Spinal cord (tissue), 10 donors: ENCODE measurements around the gene IRF5. TPM values are rescaled to one million over a fixed set of nuclear protein-coding genes. Genes with fewer than 3 reads are reported as not detected.
A peak's percentile ranks its signal among the peaks of the same experiment; 100 is the strongest.

Experiments
- DNase-seq, 6 donors: peaks; one replicate each; pipeline versions ENCODE4 v3.0.0 to v3.0.0-alpha.2; 2013 to 2015; ENCODE audit warnings: low spot score in 6 of 6, low read depth in 4 of 6
- H3K27ac ChIP-seq: one replicate; pipeline ENCODE4 v1.5.1; 2013; ENCODE audit warnings: low read depth, low read length, control low read depth
- H3K27me3 ChIP-seq: one replicate; pipeline ENCODE4 v1.6.1; 2013; ENCODE audit warnings: low read length; ENCODE audit not compliant: control insufficient read depth, insufficient read depth
- H3K36me3 ChIP-seq: one replicate; pipeline ENCODE4 v1.6.1; 2013; ENCODE audit warnings: low read length; ENCODE audit not compliant: control insufficient read depth, insufficient read depth
- H3K4me1 ChIP-seq: one replicate; pipeline ENCODE4 v1.6.1; 2013; ENCODE audit warnings: low read length; ENCODE audit not compliant: control insufficient read depth, insufficient read depth
- H3K4me3 ChIP-seq: one replicate; pipeline ENCODE4 v1.5.1; 2013; ENCODE audit warnings: low read depth, low read length, control low read depth
- H3K9me3 ChIP-seq: one replicate; pipeline ENCODE4 v1.6.1; 2013; ENCODE audit warnings: low read length; ENCODE audit not compliant: control insufficient read depth, insufficient read depth
- WGBS: methylation state at CpG from one replicate; pipeline ENCODE4 v1.1.5; 2013; ENCODE audit warnings: missing lambda C conversion rate; ENCODE audit not compliant: insufficient coverage; 5-methylcytosine and 5-hydroxymethylcytosine counted together
- polyA plus RNA-seq, 2 donors: library from polyadenylated mRNA; unstranded; fragments of 120-200 nt; gene quantifications; one replicate each; pipeline ENCODE4 v1.2.1, GENCODE V29; 2013; ENCODE audit not compliant: insufficient read length in 2 of 2
- total RNA-seq, 2 donors: library from RNA; depleted of rRNA in 1 of 2; stranded (reverse); fragments of 120-200 nt in 1 of 2; fragments of >200 nt in 1 of 2; gene quantifications; one replicate each; pipeline versions ENCODE4 v1.2.3 to v1.2.4, GENCODE V29; 2013 to 2014
- donor health status: healthy.

IRF5 gene
- total and polyA plus RNA-seq, 4 donors: 5.0 to 7.7 (median 6.3) TPM

- Histone ChIP-seq H3K36me3 (no peaks in the 10 kb centered on the region), H3K4me1 (peaks cover 4% of the 10 kb centered on the region), H3K27ac (no peak overlapping the region), H3K27me3 (peaks cover 33% of the 10 kb centered on the region), H3K9me3 (no peaks in the 10 kb centered on the region), H3K4me3 (no peak overlapping the region)
- DNase-seq: no peak
- WGBS: 85% methylated on average over 17 of the region's 23 CpGs
These were observed 44.3 kb upstream of the IRF5 start for GRCh38 chr7:128893251-128894100.

- H3K36me3 ChIP-seq: no peaks in the 10 kb centered on the region
- H3K27ac ChIP-seq: no peak overlapping the region
- no peaks in the 10 kb centered on the region for H3K9me3 ChIP-seq
- DNase-seq: no peak
- WGBS: no CpG with 5 or more reads among the region's 6 CpGs
- peaks cover 28% of the 10 kb centered on the region for H3K27me3 ChIP-seq
- peaks cover 4% of the 10 kb centered on the region for H3K4me1 ChIP-seq
- no peak overlapping the region for H3K4me3 ChIP-seq
These were observed 43.7 kb upstream of the IRF5 start for GRCh38 chr7:128894101-128894440.

GRCh38 chr7:128895320-128895719, 42.4 kb upstream of the IRF5 start:
- whole genome bisulfite sequencing: 90% methylated on average over 3 of the region's 3 CpGs
- Histone ChIP-seq H3K27me3 (peaks cover 20% of the 10 kb centered on the region), H3K4me1 (peaks cover 4% of the 10 kb centered on the region)

GRCh38 chr7:128899392-128899791, 38.3 kb upstream of the IRF5 start:
- DNase-seq: no peak
- H3K27me3 ChIP-seq: no peaks in the 10 kb centered on the region
- no peak overlapping the region for H3K27ac ChIP-seq
- no peaks in the 10 kb centered on the region for H3K9me3 ChIP-seq
- no peak overlapping the region for H3K4me3 ChIP-seq
- no peaks in the 10 kb centered on the region for H3K36me3 ChIP-seq
- H3K4me1 ChIP-seq: no peaks in the 10 kb centered on the region

More at GRCh38 chr7:128895320-128895719, 42.4 kb upstream of the IRF5 start:
- H3K36me3 ChIP-seq: no peaks in the 10 kb centered on the region
- no peak for DNase-seq
- no peak overlapping the region for H3K27ac ChIP-seq
- no peak overlapping the region for H3K4me3 ChIP-seq
- H3K9me3 ChIP-seq: no peaks in the 10 kb centered on the region

GRCh38 chr7:128900237-128900636, 37.5 kb upstream of the IRF5 start:
- Histone ChIP-seq H3K36me3 (no peaks in the 10 kb centered on the region), H3K27ac (no peak overlapping the region), H3K4me3 (no peak overlapping the region), H3K4me1 (no peaks in the 10 kb centered on the region), H3K27me3 (no peaks in the 10 kb centered on the region), H3K9me3 (no peaks in the 10 kb centered on the region)
- DNase-seq: no peak
- no CpG with 5 or more reads among the region's 1 CpG for WGBS

GRCh38 chr7:128902761-128903585, 34.8 kb upstream of the IRF5 start:
- H3K27ac ChIP-seq: no peak overlapping the region
- no peaks in the 10 kb centered on the region for H3K9me3 ChIP-seq
- H3K36me3 ChIP-seq: no peaks in the 10 kb centered on the region
- WGBS: 89% methylated on average over 12 of the region's 12 CpGs
- no peaks in the 10 kb centered on the region for H3K27me3 ChIP-seq
- no peak for DNase-seq
- H3K4me1 ChIP-seq: no peaks in the 10 kb centered on the region
- H3K4me3 ChIP-seq: no peak overlapping the region

GRCh38 chr7:128903621-128904361, 33.9 kb upstream of the IRF5 start:
- Histone ChIP-seq H3K27me3 (peaks cover 5% of the 10 kb centered on the region), H3K36me3 (no peaks in the 10 kb centered on the region), H3K4me3 (no peak overlapping the region), H3K4me1 (peaks cover 1% of the 10 kb centered on the region), H3K9me3 (no peaks in the 10 kb centered on the region), H3K27ac (no peak overlapping the region)
- WGBS: 81% methylated on average over 13 of the region's 14 CpGs
- no peak for DNase-seq

- H3K9me3 ChIP-seq: no peaks in the 10 kb centered on the region
- peaks cover 9% of the 10 kb centered on the region for H3K4me1 ChIP-seq
- 56% methylated on average over 3 of the region's 8 CpGs for WGBS
- peaks cover 13% of the 10 kb centered on the region for H3K27me3 ChIP-seq
- DNase-seq: peak in 1 of 6 donors; percentile 35
- H3K27ac ChIP-seq: no peak overlapping the region
- no peaks in the 10 kb centered on the region for H3K36me3 ChIP-seq
- H3K4me3 ChIP-seq: no peak overlapping the region
These were observed 33.1 kb upstream of the IRF5 start for GRCh38 chr7:128904381-128905197.
